GM12891 (cell line): ENCODE data around the gene B3GNT5.

Experiments
- SPI1 ChIP-seq: IDR thresholded peaks from 2 replicates; pipeline ENCODE4 v1.6.1; 2011; ENCODE audit warnings: low read depth, low read length, control low read depth
- TAF1 ChIP-seq: IDR thresholded peaks from 2 replicates; pipeline ENCODE4 v1.6.1; 2011; ENCODE audit warnings: low read depth, low read length, control low read depth

DNA sequence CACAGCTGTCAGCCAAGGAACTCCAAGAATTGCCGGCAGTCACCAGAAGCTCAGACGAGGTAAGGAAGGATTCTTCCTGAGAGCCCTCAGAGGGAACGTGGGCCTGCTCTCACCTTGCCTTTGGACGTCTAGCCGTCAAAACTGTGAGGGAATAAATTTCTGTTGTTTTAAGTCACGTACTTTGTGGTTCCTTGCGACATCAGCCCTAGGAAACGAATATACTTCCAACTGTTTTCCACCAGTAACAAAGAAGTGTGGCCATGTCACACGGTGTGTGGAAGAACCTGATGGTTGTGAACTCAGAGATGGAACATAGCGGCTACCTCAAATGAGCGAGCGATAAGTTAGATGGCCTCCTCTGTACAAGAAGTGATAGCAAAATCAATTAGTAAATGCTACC is 41.0 kb upstream of the B3GNT5 start:
- TF ChIP-seq TAF1 = no peak
- no peak for TF ChIP-seq SPI1
